HG02970 (cell line): Measurements from ENCODE around the gene TPX2.

ENCODE experiments used
- ATAC-seq: cut with Tn5 transposase; IDR thresholded peaks from one replicate; pipeline ENCODE4 v1.9.1; 2021; ENCODE audit warnings: mild to moderate bottlenecking, moderate library complexity, moderate number of reproducible peaks; ENCODE audit not compliant: unreplicated experiment, low FRiP score

Gene TPX2

DNA sequence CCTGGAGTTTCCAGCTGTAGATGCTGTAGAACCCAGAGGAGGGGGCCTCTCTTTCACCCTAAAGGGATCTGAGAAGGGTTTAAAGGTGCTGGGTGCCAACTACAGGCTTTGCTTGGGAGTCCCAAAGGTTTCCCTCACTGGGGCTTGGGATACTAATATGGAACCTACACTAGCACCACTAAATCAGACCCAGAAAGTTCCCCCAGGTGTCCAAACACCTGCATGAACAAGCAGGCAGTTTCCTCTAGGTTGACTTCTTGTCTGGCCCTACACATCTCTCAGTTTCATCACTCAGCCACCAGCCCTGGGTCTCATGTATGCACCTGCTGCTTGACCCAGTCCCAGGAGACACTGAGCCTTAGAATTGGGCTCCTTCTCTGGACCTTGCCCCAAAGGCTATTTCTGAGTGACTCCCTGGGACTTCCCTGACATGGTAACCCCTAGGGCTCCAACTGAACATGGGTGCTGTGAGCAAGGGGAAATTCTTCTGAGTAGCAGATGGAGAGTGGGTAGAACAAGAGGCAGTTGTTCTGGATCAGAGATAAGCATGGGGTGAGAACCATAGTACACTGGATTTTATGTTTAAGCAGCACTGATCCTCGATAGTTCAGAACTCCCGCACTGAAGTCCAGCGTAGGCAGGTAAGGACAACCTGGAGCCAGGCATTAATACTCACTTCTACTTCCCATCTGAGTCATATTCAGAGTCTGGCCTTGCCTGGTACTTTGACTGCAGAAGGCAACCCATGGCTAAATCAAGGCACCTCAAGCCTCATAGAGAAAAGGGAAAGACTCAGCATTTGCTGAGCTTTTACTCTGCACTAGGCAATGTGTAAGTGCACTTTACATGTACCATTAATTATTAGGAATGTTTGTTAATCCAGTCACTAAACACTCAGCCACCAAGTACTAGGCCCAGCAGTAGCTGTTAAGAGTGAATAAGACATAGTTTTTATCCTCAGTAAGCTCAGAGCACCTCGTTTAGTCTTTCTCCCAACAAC lies 33.2 kb upstream of the TPX2 start:
- peak; percentile 78 for ATAC-seq

DNA sequence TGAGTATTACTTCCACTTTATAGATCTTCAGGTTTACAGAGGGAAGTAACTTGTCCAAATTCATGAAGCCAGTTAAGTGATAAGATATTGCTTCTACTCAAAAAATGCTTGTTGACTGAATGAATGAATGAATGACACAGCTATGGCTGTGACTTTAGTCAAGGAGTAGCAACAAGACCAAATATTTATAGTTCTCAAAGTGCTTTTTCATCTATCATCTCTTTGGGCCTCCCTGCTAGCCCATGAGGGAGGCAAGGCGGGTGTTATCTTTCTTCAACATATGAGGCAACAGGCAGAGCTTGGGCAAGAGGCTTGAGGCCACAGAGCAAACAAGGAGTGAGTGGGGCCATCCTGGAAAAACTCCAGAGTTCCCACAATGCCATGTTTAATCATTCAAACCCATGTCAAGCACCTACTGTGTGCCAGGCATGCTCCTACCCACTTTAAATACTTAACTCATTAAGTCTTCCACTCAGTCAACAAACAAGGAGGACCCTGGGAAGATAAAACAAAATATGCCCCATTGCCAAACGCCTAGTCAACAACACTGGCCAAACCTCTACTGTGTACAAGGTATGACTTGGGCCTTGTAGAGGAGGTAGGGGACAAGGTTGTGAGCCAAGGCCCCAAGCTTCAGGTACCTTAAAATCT lies 32.4 kb upstream of the TPX2 start:
- ATAC-seq: no peak

DNA sequence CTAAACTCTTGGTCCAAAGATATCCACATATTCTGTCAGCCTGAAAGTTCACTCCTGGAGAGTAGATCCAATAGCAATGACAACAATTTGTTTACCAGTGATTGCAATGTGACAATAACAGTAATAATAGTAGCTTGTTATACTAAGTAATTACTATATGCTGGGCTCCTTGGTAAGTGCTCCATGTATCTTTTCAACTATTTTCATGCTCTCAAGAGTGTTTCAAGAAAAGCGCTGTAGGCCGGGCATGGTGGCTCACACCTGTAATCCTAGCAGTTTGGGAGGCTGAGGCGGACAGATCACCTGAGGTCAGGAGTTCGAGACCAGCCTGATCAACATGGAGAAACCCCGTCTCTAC lies 31.9 kb upstream of the TPX2 start:
- no peak for ATAC-seq

- no peak for ATAC-seq
Observed at GRCh38 chr20:31707994-31708735, 30.9 kb upstream of the TPX2 start.

DNA sequence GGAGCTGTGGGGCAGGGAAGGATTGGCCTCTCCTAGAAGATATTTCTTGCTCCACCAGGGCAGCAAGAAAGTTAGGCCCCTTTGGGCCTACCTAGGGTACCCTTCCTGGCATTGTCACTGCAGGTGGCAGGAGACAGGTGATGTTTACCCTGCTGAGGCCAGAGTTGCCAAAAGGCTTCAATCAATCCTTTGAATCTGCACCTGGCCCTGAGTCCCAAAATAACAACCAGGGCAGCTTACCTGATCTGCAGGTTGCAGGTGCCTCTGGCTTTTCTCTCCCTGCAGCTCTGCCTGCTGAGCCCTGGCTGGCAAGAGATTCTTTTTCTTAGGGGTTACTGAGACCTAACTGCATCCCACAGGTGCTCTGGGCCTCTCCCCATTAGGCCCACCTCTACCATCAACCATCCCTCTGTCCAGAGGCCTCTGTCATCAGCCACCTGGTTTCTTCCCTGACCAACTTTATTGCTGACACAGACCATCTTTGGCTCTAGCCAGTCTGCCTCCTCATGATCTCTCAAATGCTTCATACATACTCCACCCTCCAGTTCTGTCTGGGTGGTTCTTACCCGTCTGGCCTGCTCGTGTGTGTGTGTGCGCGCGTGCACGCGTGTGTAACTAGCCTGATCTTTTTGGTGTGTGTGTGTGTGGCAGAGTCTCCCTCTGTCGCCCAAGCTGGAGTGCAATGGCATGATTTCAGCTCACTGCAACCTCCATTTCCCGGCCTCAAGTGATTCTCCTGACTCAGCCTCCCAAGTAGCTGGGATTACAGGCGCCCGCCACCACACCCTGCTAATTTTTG lies 30.2 kb upstream of the TPX2 start:
- ATAC-seq: no peak

- no peak for ATAC-seq
Observed at GRCh38 chr20:31709939-31710338, 29.2 kb upstream of the TPX2 start.

DNA sequence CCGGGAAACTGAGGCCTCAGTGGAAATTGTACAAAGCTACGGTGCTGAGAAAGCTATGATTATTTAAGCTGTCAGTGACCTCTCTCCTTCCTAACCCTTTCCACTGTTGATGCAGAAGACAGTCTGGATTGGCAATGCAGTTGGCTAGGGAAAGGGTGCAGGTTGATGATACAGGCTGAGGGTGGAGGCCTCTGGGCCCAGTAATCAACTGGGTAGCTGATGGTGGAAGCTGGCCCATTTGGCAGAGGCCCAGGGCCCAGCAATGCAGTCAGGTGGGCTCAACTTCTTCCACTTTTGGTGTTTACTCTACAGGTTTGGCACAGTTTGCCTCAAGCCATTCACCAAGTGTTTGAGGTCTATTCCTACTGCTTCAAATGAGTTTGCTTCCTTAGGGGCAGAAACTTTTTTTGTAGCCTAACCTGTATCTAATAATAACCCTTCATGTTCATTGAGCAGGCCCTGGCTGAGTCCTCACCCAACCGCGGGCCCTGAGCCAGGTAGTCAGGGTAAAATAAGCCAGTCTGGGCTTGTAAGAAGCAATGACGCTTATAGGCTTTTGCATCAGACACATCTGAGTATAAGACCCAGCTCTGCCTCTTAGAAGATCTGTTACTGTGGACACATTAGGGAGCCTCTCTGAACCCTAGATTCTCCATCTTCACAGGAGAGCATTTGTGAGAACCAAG lies 28.5 kb upstream of the TPX2 start:
- ATAC-seq: no peak

- no peak for ATAC-seq
Observed at GRCh38 chr20:31711179-31712111, 27.6 kb upstream of the TPX2 start.

DNA sequence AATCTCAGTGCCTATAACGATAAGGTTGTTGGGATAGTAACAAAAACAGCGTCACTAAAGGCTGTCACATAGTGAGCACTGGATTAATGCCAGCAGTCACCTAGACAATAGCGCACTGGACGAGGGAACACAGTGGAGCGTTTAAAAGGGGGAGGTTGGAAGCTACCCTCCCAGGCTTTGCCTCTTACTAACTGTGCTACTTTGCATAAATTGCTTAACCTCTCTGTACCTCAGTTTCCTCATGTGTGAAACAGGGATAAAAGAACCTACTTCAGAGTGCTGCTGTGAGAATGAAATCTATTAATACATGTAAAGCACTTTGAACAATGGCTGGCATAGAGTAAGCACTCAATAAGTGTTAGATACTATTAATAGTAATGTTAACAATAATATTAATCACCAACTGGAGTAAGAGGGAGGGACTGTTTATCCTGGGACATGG lies 27.0 kb upstream of the TPX2 start:
- no peak for ATAC-seq

GRCh38 chr20:31712564-31713311 lies 26.4 kb upstream of the TPX2 start:
- ATAC-seq: no peak

- no peak for ATAC-seq
Observed at GRCh38 chr20:31713312-31714273, 25.5 kb upstream of the TPX2 start.

DNA sequence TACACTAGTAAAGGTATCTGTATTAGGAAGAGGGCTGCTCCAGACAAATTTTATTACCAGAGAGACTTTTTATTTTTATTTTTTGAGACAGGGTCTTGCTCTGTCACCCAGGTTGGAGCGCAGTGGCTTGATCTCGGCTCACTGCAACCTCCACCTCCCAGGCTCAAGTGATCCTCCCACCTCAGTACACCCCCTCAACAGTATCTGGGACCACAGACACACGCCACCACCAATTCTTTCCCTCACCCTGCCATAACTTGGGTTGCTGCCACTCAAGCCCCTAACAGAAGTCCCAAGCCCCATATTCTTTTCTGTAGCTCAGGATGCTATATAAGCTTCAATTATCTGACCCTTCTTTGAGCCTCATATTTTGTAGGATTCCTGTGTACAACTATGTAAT lies 23.3 kb upstream of the TPX2 start:
- no peak for ATAC-seq

DNA sequence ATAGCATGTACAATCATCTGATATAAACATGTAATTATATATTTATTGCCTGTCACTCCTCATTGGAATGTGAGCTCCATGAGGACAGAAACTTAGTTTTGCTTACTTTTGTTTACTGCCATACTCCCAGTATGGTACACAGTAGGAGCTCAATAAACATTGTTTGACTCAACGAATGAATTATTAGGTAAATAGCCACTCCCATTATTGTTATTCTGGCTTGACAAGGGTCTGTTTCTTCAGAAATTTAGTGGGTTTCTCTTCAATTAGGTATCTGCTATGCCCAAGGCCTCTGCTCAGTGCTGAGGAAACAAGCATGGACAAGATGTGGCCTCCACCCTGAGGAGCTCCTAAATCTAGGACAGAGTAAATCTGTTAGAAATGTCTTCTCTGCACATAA lies 22.7 kb upstream of the TPX2 start:
- no peak for ATAC-seq

DNA sequence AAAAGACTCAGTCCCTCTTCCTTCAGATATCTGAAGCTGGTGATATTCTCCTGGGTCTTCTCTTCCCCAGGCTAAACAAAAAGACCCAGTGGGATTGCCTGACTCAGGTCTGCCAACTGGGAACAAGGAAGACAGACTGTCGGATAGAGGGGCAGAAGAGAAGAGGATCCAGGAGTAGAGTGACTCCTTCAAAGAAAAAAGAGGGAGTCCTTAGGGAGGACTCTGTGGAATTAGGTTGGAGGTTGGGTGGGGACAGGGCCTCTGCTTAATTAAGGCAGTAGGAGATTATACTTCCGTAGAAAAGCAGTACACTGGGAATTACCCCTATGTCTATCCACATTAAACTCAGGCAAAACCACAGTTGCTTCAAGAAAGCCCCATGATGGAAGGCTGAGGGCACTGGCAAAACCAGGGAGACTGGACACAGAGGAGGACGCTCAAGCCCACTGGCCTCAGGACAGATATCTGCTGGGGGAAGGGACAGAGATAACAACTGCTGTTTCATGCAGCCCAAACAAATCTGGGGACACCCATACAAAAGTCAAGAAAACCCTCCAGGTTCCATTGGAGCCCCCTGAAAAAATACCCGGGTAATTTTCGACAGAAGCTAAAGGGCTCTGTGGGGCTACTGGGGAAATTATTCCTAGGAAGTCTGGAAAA lies 22.1 kb upstream of the TPX2 start:
- no peak for ATAC-seq

DNA sequence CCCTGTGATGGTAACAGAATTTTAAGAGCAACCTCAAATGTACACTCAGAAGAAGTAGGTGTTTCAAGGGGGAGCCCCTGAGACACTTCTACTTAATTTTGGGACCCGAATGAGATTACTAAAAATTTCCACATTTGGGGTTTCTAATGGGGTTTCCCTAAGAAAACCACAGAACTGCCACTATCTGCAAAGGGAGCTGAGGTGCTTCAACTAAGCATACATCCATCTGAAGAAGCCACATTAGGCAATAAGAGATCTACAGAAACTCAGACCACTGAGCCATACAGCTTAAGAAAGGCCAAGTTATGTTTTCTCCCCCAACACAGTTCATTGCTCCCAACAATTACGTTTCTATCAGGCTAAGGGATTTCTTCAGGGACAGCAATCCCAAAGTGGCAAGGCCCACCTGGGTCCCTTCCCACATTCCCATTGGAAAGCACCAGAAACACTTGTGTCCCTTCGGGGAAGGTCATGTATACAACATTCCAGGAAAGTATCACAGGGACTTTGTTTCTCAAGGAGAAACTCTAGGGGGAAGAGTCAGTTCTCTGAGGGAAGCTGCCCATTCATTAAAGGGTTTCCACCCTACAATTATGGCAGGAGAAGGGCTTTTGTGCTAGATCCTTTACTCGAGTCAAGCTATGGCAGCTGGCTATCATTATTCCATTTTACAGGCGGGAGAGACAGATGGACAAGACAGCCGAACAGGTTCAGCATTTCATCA lies 21.4 kb upstream of the TPX2 start:
- ATAC-seq: no peak
